H9 (cell line): ENCODE data around the gene DNASE1. TPM values are rescaled to one million over a fixed set of nuclear protein-coding genes. Genes with fewer than 3 reads are reported as not detected.

ENCODE experiments used
- DNase-seq: peaks from one replicate; pipeline ENCODE4 v3.0.0-alpha.2; 2017
- H2AFZ ChIP-seq: one replicate; pipeline ENCODE4 v1.6.1; 2013; ENCODE audit warnings: mild to moderate bottlenecking, low read length, control low read depth, moderate library complexity
- H2AK5ac ChIP-seq: 2 replicates; pipeline ENCODE4 v1.6.1; 2013; ENCODE audit warnings: low read length, control low read depth, mixed read lengths; ENCODE audit not compliant: insufficient read length
- H2BK120ac ChIP-seq: one replicate; pipeline ENCODE4 v1.6.1; 2013; ENCODE audit warnings: low read depth, mild to moderate bottlenecking, low read length, control low read depth, inconsistent platforms; ENCODE audit not compliant: poor library complexity, severe bottlenecking
- H2BK12ac ChIP-seq: 2 replicates; pipeline ENCODE4 v1.6.1; 2013; ENCODE audit warnings: low read length, control low read depth, mixed read lengths, low read depth; ENCODE audit not compliant: insufficient read length
- H2BK15ac ChIP-seq: 2 replicates; pipeline ENCODE4 v1.6.1; 2013; ENCODE audit warnings: low read depth, low read length, control low read depth
- H2BK20ac ChIP-seq: one replicate; pipeline ENCODE4 v1.6.1; 2013; ENCODE audit warnings: low read depth, mild to moderate bottlenecking, low read length, control low read depth, inconsistent platforms; ENCODE audit not compliant: poor library complexity, severe bottlenecking
- H2BK5ac ChIP-seq: 2 replicates; pipeline ENCODE4 v1.6.1; 2013; ENCODE audit warnings: low read length, control low read depth, mixed read lengths; ENCODE audit not compliant: insufficient read length
- H3K14ac ChIP-seq: 2 replicates; pipeline ENCODE4 v1.6.1; 2013; ENCODE audit warnings: low read length, control low read depth; ENCODE audit not compliant: insufficient read depth
- H3K18ac ChIP-seq: 2 replicates; pipeline ENCODE4 v1.6.1; 2013; ENCODE audit warnings: low read depth, mild to moderate bottlenecking, mixed read lengths, low read length, control low read depth; ENCODE audit not compliant: insufficient read length
- H3K23ac ChIP-seq: 2 replicates; pipeline ENCODE4 v1.6.1; 2013; ENCODE audit warnings: low read length, control low read depth, mixed read lengths, low read depth; ENCODE audit not compliant: insufficient read length
- H3K23me2 ChIP-seq: 2 replicates; pipeline ENCODE4 v1.6.1; 2013; ENCODE audit warnings: low read depth, mild to moderate bottlenecking, mixed read lengths, low read length, control low read depth; ENCODE audit not compliant: insufficient read length, poor library complexity, severe bottlenecking
- H3K27ac ChIP-seq: 2 replicates; pipeline ENCODE4 v1.5.1; 2013; ENCODE audit warnings: low read length, control low read depth, mixed read lengths, low read depth; ENCODE audit not compliant: insufficient read length
- H3K27me3 ChIP-seq: 2 replicates; pipeline ENCODE4 v1.6.1; 2013; ENCODE audit warnings: low read length, control low read depth, inconsistent platforms; ENCODE audit not compliant: insufficient read depth
- H3K4ac ChIP-seq: 2 replicates; pipeline ENCODE4 v1.6.1; 2013; ENCODE audit warnings: low read depth, mild to moderate bottlenecking, control low read depth, inconsistent platforms, low read length, moderate library complexity
- H3K4me1 ChIP-seq: 2 replicates; pipeline ENCODE4 v1.6.1; 2013; ENCODE audit warnings: low read length, control low read depth, inconsistent platforms; ENCODE audit not compliant: insufficient read depth
- H3K4me2 ChIP-seq: 2 replicates; pipeline ENCODE4 v1.6.1; 2013; ENCODE audit warnings: low read length, control low read depth, mixed read lengths; ENCODE audit not compliant: insufficient read length, insufficient read depth
- H3K56ac ChIP-seq: 2 replicates; pipeline ENCODE4 v1.6.1; 2013; ENCODE audit warnings: low read depth, mild to moderate bottlenecking, mixed read lengths, low read length, control low read depth; ENCODE audit not compliant: insufficient read length
- H3K79me1 ChIP-seq: 2 replicates; pipeline ENCODE4 v1.6.1; 2013; ENCODE audit warnings: low read depth, mild to moderate bottlenecking, moderate library complexity, low read length, control low read depth, inconsistent platforms; ENCODE audit not compliant: insufficient read depth, poor library complexity, severe bottlenecking
- H3K79me2 ChIP-seq: 2 replicates; pipeline ENCODE4 v1.6.1; 2013; ENCODE audit warnings: low read length, control low read depth, inconsistent platforms; ENCODE audit not compliant: insufficient read depth
- H3K9ac ChIP-seq: 2 replicates; pipeline ENCODE4 v1.6.1; 2013; ENCODE audit warnings: low read length, control low read depth, mixed read lengths; ENCODE audit not compliant: insufficient read length; ENCODE audit errors: extremely low read depth
- H3K9me3 ChIP-seq: one replicate; pipeline ENCODE4 v1.6.1; 2013; ENCODE audit warnings: low read depth, low read length, inconsistent platforms; ENCODE audit not compliant: control insufficient read depth
- H3T11ph ChIP-seq: one replicate; pipeline ENCODE4 v1.6.1; 2013; ENCODE audit warnings: mild to moderate bottlenecking, low read length, control low read depth, inconsistent platforms
- H4K20me1 ChIP-seq: one replicate; pipeline ENCODE4 v1.6.1; 2013; ENCODE audit not compliant: control insufficient read depth, insufficient read length, insufficient read depth
- H4K5ac ChIP-seq: 2 replicates; pipeline ENCODE4 v1.6.1; 2013; ENCODE audit warnings: low read depth, mild to moderate bottlenecking, mixed read lengths, low read length, control low read depth; ENCODE audit not compliant: insufficient read length
- H4K8ac ChIP-seq: replicated peaks from 2 replicates; pipeline ENCODE4 v1.6.1; 2013; ENCODE audit warnings: low read length, control low read depth, mixed read lengths, low read depth; ENCODE audit not compliant: insufficient read length
- H4K91ac ChIP-seq: 2 replicates; pipeline ENCODE4 v1.6.1; 2013; ENCODE audit warnings: low read depth, mild to moderate bottlenecking, moderate library complexity, mixed read lengths, low read length, control low read depth; ENCODE audit not compliant: insufficient read length
- H3K27ac Mint-ChIP-seq, 3 experiments: 2 replicates in 2 of 3; 3 replicates in 1 of 3; pipeline ENCODE4 v1.8.0; 2020 to 2021; ENCODE audit warnings: mixed read lengths in 3 of 3, mild to moderate bottlenecking in 1 of 3, moderate library complexity in 1 of 3
- H3K27me3 Mint-ChIP-seq: 2 replicates; pipeline ENCODE4 v1.8.0; 2021; ENCODE audit warnings: low read depth, mild to moderate bottlenecking, moderate library complexity, mixed read lengths
- H3K36me3 Mint-ChIP-seq, 3 experiments: 2 replicates in 2 of 3; 3 replicates in 1 of 3; pipeline ENCODE4 v1.8.0; 2020 to 2021; ENCODE audit warnings: low read depth in 3 of 3, mixed read lengths in 3 of 3; ENCODE audit not compliant: insufficient read depth in 1 of 3
- H3K4me1 Mint-ChIP-seq, 2 experiments: 2 replicates each; pipeline ENCODE4 v1.8.0; 2020; ENCODE audit warnings: mixed read lengths in 2 of 2
- H3K4me3 Mint-ChIP-seq, 2 experiments: 2 replicates in 1 of 2; 3 replicates in 1 of 2; pipeline ENCODE4 v1.8.0; 2020 to 2021; ENCODE audit warnings: mild to moderate bottlenecking in 2 of 2, mixed read lengths in 2 of 2, moderate library complexity in 1 of 2
- H3K9me3 Mint-ChIP-seq, 2 experiments: 2 replicates in 1 of 2; 3 replicates in 1 of 2; pipeline ENCODE4 v1.8.0; 2020; ENCODE audit warnings: mild to moderate bottlenecking in 2 of 2, mixed read lengths in 2 of 2, moderate library complexity in 1 of 2
- WGBS: extraction: QIAGEN DNeasy Blood & Tissue Kit; methylation state at CpG from one replicate; pipeline ENCODE4 v1.1.7; 2013; ENCODE audit warnings: missing lambda C conversion rate, low lambda C conversion rate, mixed read lengths; ENCODE audit not compliant: insufficient read length; ENCODE audit errors: extremely low coverage; 5-methylcytosine and 5-hydroxymethylcytosine counted together
- total RNA-seq: library from RNA; stranded (reverse); gene quantifications from 2 replicates; pipeline ENCODE4 v1.2.1, GENCODE V29; 2021
- TF ChIP-seq, protein P1 (sequence below): fragments of 200-600 bp; sonication (generic); conservative IDR thresholded peaks from 3 replicates; pipeline ENCODE4 v1.8.0; 2021; ENCODE audit warnings: antibody characterized with exemption, mild to moderate bottlenecking

DNASE1 gene
- total RNA-seq, 1 experiment from 2014 or later = 10.1 TPM

DNA sequence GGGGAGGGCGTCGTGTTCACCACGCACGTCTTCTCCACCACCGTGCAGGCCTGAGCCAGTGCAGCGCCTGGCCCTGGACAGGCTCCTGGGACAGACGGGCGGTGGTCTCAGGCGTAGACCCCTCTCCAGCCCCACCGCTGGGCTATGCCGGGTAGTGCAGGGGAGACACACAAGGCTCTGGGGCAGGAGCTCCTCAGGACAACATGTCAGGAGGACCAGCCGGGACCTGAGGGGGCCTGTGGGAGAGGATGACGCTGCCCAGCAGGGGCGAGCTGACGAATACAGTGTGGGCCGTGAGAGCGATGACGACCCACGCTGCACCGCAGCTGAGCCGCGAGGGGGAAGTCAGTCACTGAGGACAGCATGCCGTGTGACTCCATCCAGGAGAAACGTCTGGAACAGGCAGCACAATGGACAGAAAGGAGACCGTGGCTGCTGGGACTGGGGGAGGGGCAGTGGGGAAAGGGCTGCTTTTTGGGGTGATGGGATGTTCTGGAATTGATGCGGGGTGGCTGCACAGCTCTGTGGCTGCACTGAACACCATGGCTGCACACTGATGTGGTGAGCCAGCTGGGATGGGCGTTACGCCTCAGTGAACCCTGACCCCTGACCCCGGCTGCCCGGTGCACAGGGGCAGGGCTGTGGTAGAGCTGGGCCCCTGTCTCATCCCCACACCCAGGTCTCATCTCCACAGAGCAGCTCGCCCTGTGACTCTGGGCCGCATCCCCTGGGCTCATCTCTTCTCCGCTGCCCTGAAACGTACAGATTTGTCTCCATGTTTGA, 20.2 kb downstream of the DNASE1 start:
- H3K4me1 ChIP-seq = no peaks in the 10 kb centered on the region
- H2BK120ac ChIP-seq = no peak overlapping the region
- no peak overlapping the region for H2AK5ac ChIP-seq
- H2BK15ac ChIP-seq = no peak overlapping the region
- H3K23me2 ChIP-seq = no peaks in the 10 kb centered on the region
- no peak overlapping the region for H3K4me2 ChIP-seq
- H3K27ac ChIP-seq = no peak overlapping the region
- H3K27ac Mint-ChIP-seq = peak overlapping the region in 2 of 3 experiments; percentile 49 to 80; a peak in 1 of 7 replicates
- no peaks in the 10 kb centered on the region for H3K79me1 ChIP-seq
- H3K27me3 ChIP-seq = no peaks in the 10 kb centered on the region
- no peak overlapping the region for H3K23ac ChIP-seq
- no peaks in the 10 kb centered on the region for H3K9me3 ChIP-seq
- H3K4me1 Mint-ChIP-seq = no peaks in the 10 kb centered on the region
- H4K91ac ChIP-seq = no peak overlapping the region
- H2BK5ac ChIP-seq = no peak overlapping the region
- no peak overlapping the region for H4K5ac ChIP-seq
- no peak overlapping the region for H2BK20ac ChIP-seq
- H3K4me3 Mint-ChIP-seq = no peak overlapping the region; a peak in 1 of 5 replicates
- no peaks in the 10 kb centered on the region for H3K9me3 Mint-ChIP-seq
- no peaks in the 10 kb centered on the region; the same call in 1 of the 2 replicates for H3K27me3 Mint-ChIP-seq
- no peak overlapping the region for H3K18ac ChIP-seq
- H4K20me1 ChIP-seq = no peaks in the 10 kb centered on the region
- H3K9ac ChIP-seq = no peak overlapping the region
- no peak overlapping the region for H3K56ac ChIP-seq
- H2BK12ac ChIP-seq = no peak overlapping the region
- no peak overlapping the region for H4K8ac ChIP-seq
- peak; percentile 60 for DNase-seq
- H3T11ph ChIP-seq = no peak overlapping the region
- WGBS = no CpG with 5 or more reads among the region's 34 CpGs
- no peak overlapping the region for H3K14ac ChIP-seq
- H3K36me3 Mint-ChIP-seq = peaks cover 53 to 89% (median 78%) of the 10 kb centered on the region in 3 experiments; a peak in 6 of 7 replicates
- H3K79me2 ChIP-seq = no peaks in the 10 kb centered on the region
- H2AFZ ChIP-seq = no peak overlapping the region
- H3K4ac ChIP-seq = no peak overlapping the region
- TF ChIP-seq, protein P1, sequence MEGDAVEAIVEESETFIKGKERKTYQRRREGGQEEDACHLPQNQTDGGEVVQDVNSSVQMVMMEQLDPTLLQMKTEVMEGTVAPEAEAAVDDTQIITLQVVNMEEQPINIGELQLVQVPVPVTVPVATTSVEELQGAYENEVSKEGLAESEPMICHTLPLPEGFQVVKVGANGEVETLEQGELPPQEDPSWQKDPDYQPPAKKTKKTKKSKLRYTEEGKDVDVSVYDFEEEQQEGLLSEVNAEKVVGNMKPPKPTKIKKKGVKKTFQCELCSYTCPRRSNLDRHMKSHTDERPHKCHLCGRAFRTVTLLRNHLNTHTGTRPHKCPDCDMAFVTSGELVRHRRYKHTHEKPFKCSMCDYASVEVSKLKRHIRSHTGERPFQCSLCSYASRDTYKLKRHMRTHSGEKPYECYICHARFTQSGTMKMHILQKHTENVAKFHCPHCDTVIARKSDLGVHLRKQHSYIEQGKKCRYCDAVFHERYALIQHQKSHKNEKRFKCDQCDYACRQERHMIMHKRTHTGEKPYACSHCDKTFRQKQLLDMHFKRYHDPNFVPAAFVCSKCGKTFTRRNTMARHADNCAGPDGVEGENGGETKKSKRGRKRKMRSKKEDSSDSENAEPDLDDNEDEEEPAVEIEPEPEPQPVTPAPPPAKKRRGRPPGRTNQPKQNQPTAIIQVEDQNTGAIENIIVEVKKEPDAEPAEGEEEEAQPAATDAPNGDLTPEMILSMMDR = peak; percentile 35; the same call in 2 of the 3 replicates
